ENCODE results near the gene HOATZ. TPM values are rescaled to one million over a fixed set of nuclear protein-coding genes. Genes with fewer than 3 reads are reported as not detected.

The HOATZ gene
- total RNA-seq, 2 experiments from 2014 or later, result not detected

- peaks cover 3% of the 10 kb centered on the region for H3K27me3 Mint-ChIP-seq
- POLR2A ChIA-PET, result no interaction called here
- H3K27ac Mint-ChIP-seq, result no peak overlapping the region
- ATAC-seq (no peak), DNase-seq (no peak)
- no peaks in the 10 kb centered on the region for H3K36me3 Mint-ChIP-seq (ENCODE audit: low read depth)
- H3K4me1 Mint-ChIP-seq (ENCODE audit: low read depth), result peaks cover 6% of the 10 kb centered on the region
- CTCF ChIA-PET, result interaction anchor here (1.0 to 9.1 kb wide), 4 partner anchors 130 to 191 kb away, joined by 3 to 74 read pairs (median 4); no protein-coding TSS in a partner anchor
- H3K9me3 Mint-ChIP-seq, result no peaks in the 10 kb centered on the region
- TF ChIP-seq CTCF (IDR thresholded peaks at IDR 0.05), result no peak
- intact Hi-C loops (cut with micrococcal nuclease), result no loop called here
- no peak overlapping the region for H3K4me3 Mint-ChIP-seq
These were observed 70.8 kb downstream of the HOATZ start for GRCh38 chr11:111585371-111585770.

- ATAC-seq, result peak; percentile 70
- H3K4me3 Mint-ChIP-seq, result no peak overlapping the region
- intact Hi-C loops (cut with micrococcal nuclease), result loop anchor here (1.0 kb wide), 1 partner anchor 255 kb away; no protein-coding TSS in a partner anchor
- DNase-seq, result peak; percentile 74
- H3K36me3 Mint-ChIP-seq (ENCODE audit: low read depth), result no peaks in the 10 kb centered on the region
- ChIA-PET CTCF (interaction anchor here (0.7 to 9.1 kb wide), 21 partner anchors 10 to 396 kb away, joined by 3 to 74 read pairs (median 5); partner anchors contain the start of gene PPP2R1B), POLR2A (interaction anchor here (0.5 kb wide), 1 partner anchor 643 kb away, joined by 3 read pairs; no protein-coding TSS in a partner anchor)
- H3K27ac Mint-ChIP-seq, result no peak overlapping the region
- H3K27me3 Mint-ChIP-seq, result peaks cover 3% of the 10 kb centered on the region
- H3K4me1 Mint-ChIP-seq (ENCODE audit: low read depth), result peaks cover 2% of the 10 kb centered on the region
- TF ChIP-seq CTCF (IDR thresholded peaks at IDR 0.05), result peak; percentile 49
- H3K9me3 Mint-ChIP-seq, result no peaks in the 10 kb centered on the region
These were observed 71.8 kb downstream of the HOATZ start for GRCh38 chr11:111586388-111586831.

Small RNA genes within 50 kb of the gene (microRNA-seq; reads per million reads assigned to microRNA genes)
- gene MIR34B (ENCODE audit: borderline microRNAs expressed, borderline replicate concordance) (15.1 reads per million, percentile 41 among the genes with 10 or more reads in this experiment), gene MIR34C (ENCODE audit: borderline microRNAs expressed, borderline replicate concordance) (244 reads per million, percentile 76 among the genes with 10 or more reads in this experiment)

Other genes with a start within 250 kb of the HOATZ start
- not detected for gene POU2AF3, start 216.2 kb upstream of the HOATZ start, total RNA-seq
- 1 to 10 TPM; 3.6 to 4.5 TPM for gene POU2AF1, start 135.5 kb upstream of the HOATZ start, total RNA-seq
- gene BTG4, start 2.4 kb upstream of the HOATZ start, total RNA-seq, result under 1 TPM; 0.36 to 0.98 TPM
- 10 to 100 TPM; 92.2 to 93.7 TPM for gene LAYN, start 25.9 kb downstream of the HOATZ start, total RNA-seq
- 1 to 10 TPM; 7.4 to 8.0 TPM for gene SIK2, start 87.7 kb downstream of the HOATZ start, total RNA-seq

Data from activated CD8-positive, alpha-beta T cell treated with anti-CD3 and anti-CD28 coated beads for 36 hours (primary cell).